ENCODE results near the gene DIP2B. TPM values are rescaled to one million over a fixed set of nuclear protein-coding genes. Genes with fewer than 3 reads are reported as not detected.

The DIP2B gene
- total RNA-seq, 1 donor from 2014 or later = 28.6 TPM

DNA sequence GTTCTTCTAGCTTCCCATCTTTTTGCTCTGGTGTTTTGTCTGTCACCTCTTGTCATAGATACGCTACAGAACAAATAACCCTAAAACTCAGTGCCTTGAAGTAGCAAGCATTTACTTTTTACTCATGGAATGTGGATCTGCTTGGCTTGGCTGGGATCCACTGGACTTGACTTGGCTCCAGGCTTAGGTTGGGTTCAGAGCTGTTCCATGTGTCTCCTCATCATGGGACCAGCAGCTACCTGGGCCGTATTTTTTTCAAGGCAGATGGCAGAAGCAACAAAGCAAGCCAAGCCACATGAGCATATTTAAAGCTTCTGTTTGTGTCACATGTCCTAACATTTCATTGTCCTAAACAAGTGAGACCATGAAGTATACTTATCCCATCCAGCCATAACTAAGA lies 210.4 kb downstream of the DIP2B start:
- Histone ChIP-seq H3K36me3 (peaks cover 76% of the 10 kb centered on the region), H3K9me3 (no peaks in the 10 kb centered on the region), H3K4me3 (no peak overlapping the region), H3K27ac (no peak overlapping the region), H3K27me3 (no peaks in the 10 kb centered on the region), H3K4me1 (no peaks in the 10 kb centered on the region)
- ATAC-seq (peak; percentile 56), DNase-seq (no peak)
- TF ChIP-seq, protein P1, sequence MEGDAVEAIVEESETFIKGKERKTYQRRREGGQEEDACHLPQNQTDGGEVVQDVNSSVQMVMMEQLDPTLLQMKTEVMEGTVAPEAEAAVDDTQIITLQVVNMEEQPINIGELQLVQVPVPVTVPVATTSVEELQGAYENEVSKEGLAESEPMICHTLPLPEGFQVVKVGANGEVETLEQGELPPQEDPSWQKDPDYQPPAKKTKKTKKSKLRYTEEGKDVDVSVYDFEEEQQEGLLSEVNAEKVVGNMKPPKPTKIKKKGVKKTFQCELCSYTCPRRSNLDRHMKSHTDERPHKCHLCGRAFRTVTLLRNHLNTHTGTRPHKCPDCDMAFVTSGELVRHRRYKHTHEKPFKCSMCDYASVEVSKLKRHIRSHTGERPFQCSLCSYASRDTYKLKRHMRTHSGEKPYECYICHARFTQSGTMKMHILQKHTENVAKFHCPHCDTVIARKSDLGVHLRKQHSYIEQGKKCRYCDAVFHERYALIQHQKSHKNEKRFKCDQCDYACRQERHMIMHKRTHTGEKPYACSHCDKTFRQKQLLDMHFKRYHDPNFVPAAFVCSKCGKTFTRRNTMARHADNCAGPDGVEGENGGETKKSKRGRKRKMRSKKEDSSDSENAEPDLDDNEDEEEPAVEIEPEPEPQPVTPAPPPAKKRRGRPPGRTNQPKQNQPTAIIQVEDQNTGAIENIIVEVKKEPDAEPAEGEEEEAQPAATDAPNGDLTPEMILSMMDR (IDR thresholded peaks at IDR 0.05) = no peak
- intact Hi-C loops (cut with DNase I) = no loop called here

DNA sequence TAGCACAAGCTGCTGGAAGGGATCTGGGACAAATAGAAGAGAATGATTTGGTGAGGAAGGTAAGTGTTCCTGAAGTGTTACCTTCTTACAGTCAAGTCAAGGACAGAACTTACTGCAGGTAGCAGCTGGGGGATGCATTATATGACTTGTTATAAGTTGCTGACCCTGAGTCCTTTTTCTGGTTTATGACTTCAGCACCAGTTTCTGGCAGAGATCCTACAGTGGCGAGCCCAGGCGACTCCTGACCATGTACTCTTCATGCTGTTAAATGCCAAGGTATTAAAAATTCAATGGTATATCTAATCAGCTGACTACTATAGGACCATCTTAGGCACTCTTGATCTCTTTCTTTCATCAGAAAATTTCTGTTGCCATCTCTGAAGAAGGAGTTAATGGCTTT lies 214.0 kb downstream of the DIP2B start:
- ATAC-seq = no peak
- Histone ChIP-seq H3K4me1 (no peaks in the 10 kb centered on the region), H3K9me3 (no peaks in the 10 kb centered on the region), H3K27ac (no peak overlapping the region), H3K27me3 (no peaks in the 10 kb centered on the region), H3K4me3 (no peak overlapping the region), H3K36me3 (peaks cover 81% of the 10 kb centered on the region)
- intact Hi-C loops (cut with DNase I) = no loop called here
- TF ChIP-seq, protein P1 (IDR thresholded peaks at IDR 0.05) = no peak
- DNase-seq = no peak

DNA sequence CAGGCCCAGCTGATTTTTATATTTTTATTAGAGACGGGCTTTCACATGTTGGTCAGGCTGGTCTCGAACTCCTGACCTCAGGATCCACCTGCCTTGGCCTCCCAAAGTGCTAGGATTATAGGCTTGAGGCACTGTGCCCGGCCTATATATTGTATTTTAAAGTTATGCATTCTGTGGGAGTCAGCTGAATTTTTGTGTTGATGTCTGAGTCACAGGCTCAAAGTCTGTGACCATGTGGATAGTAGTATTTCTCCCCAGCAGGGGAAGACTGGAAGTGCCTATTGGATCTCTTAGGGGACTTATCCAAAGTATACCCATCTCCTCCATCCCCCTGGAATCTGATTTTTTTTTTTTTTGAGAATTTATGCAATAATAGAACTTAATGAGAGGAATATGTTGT lies 215.3 kb downstream of the DIP2B start:
- intact Hi-C loops (cut with DNase I) = no loop called here

DNA sequence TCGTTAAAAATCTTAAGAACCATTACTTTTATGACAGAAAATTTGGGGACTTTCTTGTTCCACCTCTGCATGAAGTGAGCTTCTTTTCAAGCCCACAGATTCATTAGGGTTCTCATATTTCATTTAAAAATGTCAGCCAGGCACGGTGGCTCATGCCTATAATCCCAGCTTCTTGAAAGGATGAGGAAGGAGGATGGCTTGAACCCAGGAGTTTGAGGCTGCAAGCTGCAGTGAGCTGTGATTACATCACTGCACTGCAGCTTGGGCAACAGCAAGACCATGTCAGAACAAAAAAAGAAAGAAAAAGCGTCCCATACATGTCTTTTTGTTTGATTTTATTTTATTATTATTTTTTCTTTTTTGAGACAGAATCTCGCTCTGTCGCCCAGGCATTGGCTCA lies 215.7 kb downstream of the DIP2B start:
- TF ChIP-seq, protein P1 (IDR thresholded peaks at IDR 0.05) = no peak
- Histone ChIP-seq H3K27me3 (no peaks in the 10 kb centered on the region), H3K4me1 (no peaks in the 10 kb centered on the region), H3K4me3 (no peak overlapping the region), H3K9me3 (no peaks in the 10 kb centered on the region), H3K36me3 (peaks cover 81% of the 10 kb centered on the region), H3K27ac (no peak overlapping the region)
- intact Hi-C loops (cut with DNase I) = no loop called here
- ATAC-seq (no peak), DNase-seq (no peak)

More for the DNA sequence above, 215.3 kb downstream of the DIP2B start:
- DNase-seq = no peak
- no peak for ATAC-seq
- Histone ChIP-seq H3K27ac (no peak overlapping the region), H3K4me3 (no peak overlapping the region), H3K4me1 (no peaks in the 10 kb centered on the region), H3K27me3 (no peaks in the 10 kb centered on the region), H3K36me3 (peaks cover 81% of the 10 kb centered on the region), H3K9me3 (no peaks in the 10 kb centered on the region)
- TF ChIP-seq, protein P1 (IDR thresholded peaks at IDR 0.05) = no peak

DNA sequence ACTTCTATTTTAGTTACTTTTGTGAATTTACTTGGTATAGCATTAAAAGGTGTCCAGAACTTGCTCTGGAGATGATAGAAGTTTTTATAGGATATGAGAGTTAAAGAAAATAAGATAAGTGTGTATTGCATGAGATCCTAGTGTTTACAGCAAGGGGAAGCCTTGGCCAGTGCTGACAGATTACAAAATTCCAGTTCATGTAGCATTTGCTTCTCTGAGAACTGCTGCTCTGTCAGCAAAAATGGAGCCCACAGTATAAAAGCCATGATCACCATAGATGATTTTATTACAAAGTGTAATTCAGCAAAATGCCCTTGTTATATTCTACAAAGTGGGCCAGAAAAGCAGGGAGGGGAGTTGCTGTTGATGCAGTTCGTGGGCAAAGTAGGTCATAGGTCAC lies 219.1 kb downstream of the DIP2B start:
- ATAC-seq (no peak), DNase-seq (no peak)
- no peak overlapping the region for H3K27ac ChIP-seq
- TF ChIP-seq, protein P1 (IDR thresholded peaks at IDR 0.05) = no peak
- no peaks in the 10 kb centered on the region for H3K4me1 ChIP-seq
- H3K4me3 ChIP-seq = no peak overlapping the region
- peaks cover 90% of the 10 kb centered on the region for H3K36me3 ChIP-seq
- H3K9me3 ChIP-seq = no peaks in the 10 kb centered on the region
- no peaks in the 10 kb centered on the region for H3K27me3 ChIP-seq
- intact Hi-C loops (cut with DNase I) = no loop called here
